WTC11 (cell line): ENCODE results near the gene PYGL. TPM values are rescaled to one million over a fixed set of nuclear protein-coding genes. Genes with fewer than 3 reads are reported as not detected.

ENCODE experiments used
- ATAC-seq: fragments of 200-7000 bp; cut with Tn5 transposase; 2 replicates; pipeline ENCODE4 v1.10.0; 2021; ENCODE audit warnings: mild to moderate bottlenecking, moderate library complexity
- CTCF ChIA-PET: fragments of 300-600 bp; sonication (Branson Sonifier 250); formaldehyde crosslinking; loops from one replicate; lab custom pipeline; 2021; ENCODE audit warnings: antibody characterized with exemption; lab: Charles Lee
- POLR2A ChIA-PET: fragments of 350-600 bp; sonication (Branson Sonifier 250); formaldehyde crosslinking; loops from one replicate; lab custom pipeline; 2021; ENCODE audit warnings: antibody characterized with exemption; lab: Charles Lee
- DNase-seq: peaks from one replicate; pipeline ENCODE4 v3.0.0; 2021; ENCODE audit warnings: low spot score
- H3K27ac Mint-ChIP-seq: 2 replicates; pipeline ENCODE4 v1.8.0; 2021; ENCODE audit warnings: mixed read lengths
- H3K27me3 Mint-ChIP-seq: 2 replicates; pipeline ENCODE4 v1.8.0; 2021; ENCODE audit warnings: low read depth, mild to moderate bottlenecking, moderate library complexity, mixed read lengths
- H3K36me3 Mint-ChIP-seq: 2 replicates; pipeline ENCODE4 v1.8.0; 2021; ENCODE audit warnings: mixed read lengths
- H3K4me1 Mint-ChIP-seq: 2 replicates; pipeline ENCODE4 v1.8.0; 2022; ENCODE audit warnings: mixed read lengths
- H3K4me3 Mint-ChIP-seq: 2 replicates; pipeline ENCODE4 v1.8.0; 2021; ENCODE audit warnings: mild to moderate bottlenecking, moderate library complexity, mixed read lengths
- H3K9me3 Mint-ChIP-seq: 2 replicates; pipeline ENCODE4 v1.8.0; 2021; ENCODE audit warnings: mixed read lengths
- ARID4B ChIP-seq: sonication (generic); formaldehyde crosslinking; IDR thresholded peaks from 2 replicates; pipeline ENCODE4 v1.8.0; 2023; ENCODE audit warnings: missing genetic modification reagents, mild to moderate bottlenecking, borderline replicate concordance
- CBFB ChIP-seq: sonication (generic); formaldehyde crosslinking; IDR thresholded peaks from 2 replicates; pipeline ENCODE4 v1.8.1; 2022; ENCODE audit warnings: mild to moderate bottlenecking, low read depth, missing genetic modification reagents
- E2F1 ChIP-seq: sonication (generic); formaldehyde crosslinking; IDR thresholded peaks from 2 replicates; pipeline ENCODE4 v1.8.0; 2022; ENCODE audit warnings: mild to moderate bottlenecking, missing genetic modification reagents
- E2F5 ChIP-seq: sonication (generic); formaldehyde crosslinking; IDR thresholded peaks from 2 replicates; pipeline ENCODE4 v1.8.1; 2022; ENCODE audit warnings: mild to moderate bottlenecking, moderate library complexity, missing genetic modification reagents
- ETV6 ChIP-seq: sonication (generic); formaldehyde crosslinking; IDR thresholded peaks from 2 replicates; pipeline ENCODE4 v1.8.1; 2022; ENCODE audit warnings: mild to moderate bottlenecking, missing genetic modification reagents
- FOXP4 ChIP-seq: sonication (generic); formaldehyde crosslinking; IDR thresholded peaks from 2 replicates; pipeline ENCODE4 v1.8.0; 2022; ENCODE audit warnings: mild to moderate bottlenecking, missing genetic modification reagents
- GABPB1 ChIP-seq: sonication (generic); formaldehyde crosslinking; IDR thresholded peaks from 2 replicates; pipeline ENCODE4 v1.8.1; 2023; ENCODE audit warnings: mild to moderate bottlenecking, missing genetic modification reagents
- HMGA2 ChIP-seq: fragments of 250-450 bp; sonication (Bioruptor Pico); IDR thresholded peaks from 2 replicates; pipeline ENCODE4 v1.4.0; 2021; ENCODE audit warnings: mild to moderate bottlenecking, moderate library complexity
- MYBL2 ChIP-seq: sonication (generic); formaldehyde crosslinking; IDR thresholded peaks from 2 replicates; pipeline ENCODE4 v1.8.1; 2023; ENCODE audit warnings: mild to moderate bottlenecking, moderate library complexity, missing genetic modification reagents
- SOX15 ChIP-seq: fragments of 250-450 bp; sonication (Bioruptor Pico); IDR thresholded peaks from 2 replicates; pipeline ENCODE4 v1.9.0; 2021; ENCODE audit warnings: mild to moderate bottlenecking
- STAT6 ChIP-seq: sonication (generic); formaldehyde crosslinking; conservative IDR thresholded peaks from 2 replicates; pipeline ENCODE4 v1.8.1; 2023; ENCODE audit warnings: mild to moderate bottlenecking, low read depth, missing genetic modification reagents, moderate library complexity
- USF2 ChIP-seq: sonication (generic); formaldehyde crosslinking; IDR thresholded peaks from 2 replicates; pipeline ENCODE4 v1.8.1; 2023; ENCODE audit warnings: mild to moderate bottlenecking, missing genetic modification reagents, moderate library complexity
- ZBTB43 ChIP-seq: sonication (generic); formaldehyde crosslinking; IDR thresholded peaks from 2 replicates; pipeline ENCODE4 v1.8.1; 2023; ENCODE audit warnings: mild to moderate bottlenecking, missing genetic modification reagents
- ZNF317 ChIP-seq: sonication (generic); formaldehyde crosslinking; IDR thresholded peaks from 2 replicates; pipeline ENCODE4 v1.8.1; 2023; ENCODE audit warnings: low read depth, mild to moderate bottlenecking, moderate library complexity, missing genetic modification reagents, borderline replicate concordance
- ZNF425 ChIP-seq: fragments of 250-450 bp; sonication (Bioruptor Pico); conservative IDR thresholded peaks from 2 replicates; pipeline ENCODE4 v1.9.0; 2021; ENCODE audit warnings: mild to moderate bottlenecking
- total RNA-seq: library from RNA; stranded (reverse); gene quantifications from 3 replicates; pipeline ENCODE4 v1.2.3, GENCODE V29; 2021

The PYGL gene
- total RNA-seq, 1 experiment from 2014 or later, result 81.0 TPM

- POLR2A ChIA-PET, result no interaction called here
- Mint-ChIP-seq H3K9me3 (no peaks in the 10 kb centered on the region), H3K4me3 (no peak overlapping the region)
- no peak for ATAC-seq
- TF ChIP-seq ZNF425 (CRISPR knock-in tag) (no peak), USF2 (CRISPR knock-in tag) (no peak), E2F5 (CRISPR knock-in tag) (no peak), ZNF317 (CRISPR knock-in tag) (no peak), ZBTB43 (CRISPR knock-in tag) (no peak), STAT6 (CRISPR knock-in tag) (no peak)
- TF ChIP-seq, all 79 proteins: peak for 0
- Mint-ChIP-seq H3K4me1 (peaks cover 8% of the 10 kb centered on the region), H3K36me3 (peaks cover 57% of the 10 kb centered on the region), H3K27me3 (no peaks in the 10 kb centered on the region), H3K27ac (no peak overlapping the region)
- no peak for DNase-seq
- CTCF ChIA-PET, result no interaction called here
Measured at GRCh38 chr14:50929506-50929905, 14.8 kb downstream of the PYGL start.

- peaks cover 8% of the 10 kb centered on the region for H3K4me1 Mint-ChIP-seq
- ATAC-seq, result no peak
- no peaks in the 10 kb centered on the region for H3K27me3 Mint-ChIP-seq
- no peak overlapping the region; the same call in 1 of the 2 replicates for H3K27ac Mint-ChIP-seq
- no peak overlapping the region for H3K4me3 Mint-ChIP-seq
- CTCF ChIA-PET, result interaction anchor here (1.3 kb wide), 1 partner anchor 12 kb away, joined by 3 read pairs; no protein-coding TSS in a partner anchor
- no peaks in the 10 kb centered on the region for H3K9me3 Mint-ChIP-seq
- DNase-seq, result no peak
- H3K36me3 Mint-ChIP-seq, result peaks cover 49% of the 10 kb centered on the region
- POLR2A ChIA-PET, result no interaction called here
- no peak for TF ChIP-seq CBFB
- TF ChIP-seq ETV6, result no peak
- no peak for TF ChIP-seq MYBL2 (CRISPR knock-in tag)
- TF ChIP-seq ARID4B (CRISPR knock-in tag), result no peak
- TF ChIP-seq E2F1 (CRISPR knock-in tag), result no peak
- no peak for TF ChIP-seq SOX15 (CRISPR knock-in tag)
- TF ChIP-seq GABPB1 (CRISPR knock-in tag), result no peak
- TF ChIP-seq FOXP4 (CRISPR knock-in tag), result no peak
- TF ChIP-seq HMGA2, result no peak
Measured at GRCh38 chr14:50928002-50928635, 16.2 kb downstream of the PYGL start.
